Stimulated activated CD4-positive, alpha-beta T cell treated with anti-CD3 and anti-CD28 coated beads, Interleukin-4, amount 100 ng/mL, for 1 hour (primary cell): ENCODE results near the gene DMXL1.

ENCODE experiments used
- DNase-seq: peaks from one replicate; pipeline ENCODE4 v3.0.0-alpha.2; 2020

The DMXL1 gene

GRCh38 chr5:119291056-119291455 is 220.2 kb downstream of the DMXL1 start:
- no peak for DNase-seq

- no peak for DNase-seq
Observed at GRCh38 chr5:119291877-119292276, 221.0 kb downstream of the DMXL1 start.

- DNase-seq: no peak
Observed at GRCh38 chr5:119292701-119293515, 222.0 kb downstream of the DMXL1 start.

GRCh38 chr5:119293516-119293829 is 222.6 kb downstream of the DMXL1 start:
- DNase-seq: no peak
